Activated B cell treated with CpG ODN at 0.5 μM for 24 hours (primary cell): ENCODE measurements around the gene DMRTC2. TPM values are rescaled to one million over a fixed set of nuclear protein-coding genes. Genes with fewer than 3 reads are reported as not detected.

Source experiments
- ATAC-seq: fragments of 200-7000 bp; cut with Tn5 transposase; one replicate; pipeline ENCODE4 v1.10.0; 2021; ENCODE audit warnings: low read depth, mild to moderate bottlenecking, moderate library complexity
- CTCF ChIA-PET: fragments of 350-600 bp; sonication (Branson Sonifier 250); formaldehyde crosslinking; loops from one replicate; lab custom pipeline; 2021; ENCODE audit warnings: antibody characterized with exemption; lab: Charles Lee
- POLR2A ChIA-PET: fragments of 350-600 bp; sonication (Branson Sonifier 250); formaldehyde crosslinking; loops from one replicate; lab custom pipeline; 2021; ENCODE audit warnings: antibody characterized with exemption; lab: Charles Lee
- DNase-seq: peaks from one replicate; pipeline ENCODE4 v3.0.0; 2022
- H3K27ac Mint-ChIP-seq: one replicate; pipeline ENCODE4 v1.8.0; 2020; ENCODE audit warnings: mixed read lengths
- H3K27me3 Mint-ChIP-seq: one replicate; pipeline ENCODE4 v1.8.0; 2021; ENCODE audit warnings: mixed read lengths
- H3K36me3 Mint-ChIP-seq: one replicate; pipeline ENCODE4 v1.8.0; 2021; ENCODE audit warnings: low read depth, mixed read lengths
- H3K4me1 Mint-ChIP-seq: one replicate; pipeline ENCODE4 v1.8.0; 2021; ENCODE audit warnings: mixed read lengths
- H3K4me3 Mint-ChIP-seq: one replicate; pipeline ENCODE4 v1.8.0; 2020; ENCODE audit warnings: mild to moderate bottlenecking, mixed read lengths
- H3K9me3 Mint-ChIP-seq: one replicate; pipeline ENCODE4 v1.8.0; 2020; ENCODE audit warnings: mixed read lengths
- intact Hi-C: fragments of 100-400 bp; cut with micrococcal nuclease; formaldehyde crosslinking; loops from one replicate; pipeline ENCODE4 v1.15.1; 2024
- total RNA-seq: library from RNA; stranded (reverse); gene quantifications from 2 replicates; pipeline ENCODE4 v1.2.3, GENCODE V29; 2022
- TF ChIP-seq, protein P1 (sequence below): fragments of 200-600 bp; IDR thresholded peaks from one replicate; pipeline ENCODE4 v1.8.0; 2022; ENCODE audit warnings: antibody characterized with exemption, mild to moderate bottlenecking

Gene DMRTC2
- total RNA-seq, 1 donor from 2014 or later: not detected

DNA sequence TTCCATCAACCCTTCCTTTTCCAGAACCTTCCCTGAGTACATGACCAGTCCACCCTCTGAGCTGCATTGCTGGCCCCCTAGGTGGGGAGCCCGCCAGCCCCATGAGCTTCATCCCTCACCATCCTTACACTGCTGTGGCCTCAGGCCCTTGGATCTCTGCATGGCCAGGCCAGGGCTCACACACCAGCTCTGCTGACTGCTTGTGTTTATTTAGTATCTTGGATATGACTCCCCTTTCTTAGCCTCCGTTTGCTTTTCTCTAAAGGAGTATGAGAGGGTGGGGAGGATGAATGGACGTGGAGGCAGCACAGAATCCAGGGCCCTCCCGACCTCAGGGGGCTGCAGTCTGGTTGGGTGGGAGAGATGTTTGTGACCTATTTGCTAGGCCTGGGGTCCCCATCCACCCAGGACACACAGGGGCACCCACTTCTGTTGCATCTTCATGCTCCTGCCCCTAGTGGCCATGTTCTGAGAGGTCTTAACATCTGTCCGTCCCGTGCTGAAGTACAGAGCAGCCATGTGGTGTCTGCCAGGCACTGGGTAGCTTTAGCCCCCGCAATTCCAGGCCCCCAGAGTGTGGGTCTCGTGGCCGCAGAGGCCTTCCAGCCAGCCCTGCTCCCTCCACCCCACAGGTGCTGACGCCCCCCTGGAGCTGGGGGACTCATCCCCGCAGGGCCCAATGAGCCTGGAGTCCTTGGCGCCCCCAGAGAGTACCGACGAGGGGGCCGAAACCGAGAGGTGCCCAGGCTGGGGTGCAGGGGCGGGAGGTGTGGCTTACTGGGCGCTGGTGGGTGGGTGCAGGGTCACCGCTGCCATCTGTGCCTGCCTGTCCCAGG, 51.1 kb downstream of the DMRTC2 start:
- Mint-ChIP-seq H3K9me3 (no peaks in the 10 kb centered on the region), H3K27ac (peak overlapping the region; percentile 57), H3K4me3 (no peak overlapping the region), H3K4me1 (peaks cover 13% of the 10 kb centered on the region), H3K36me3 (peaks cover 72% of the 10 kb centered on the region), H3K27me3 (no peaks in the 10 kb centered on the region)
- POLR2A ChIA-PET: interaction anchor here (1.5 to 1.6 kb wide), 2 partner anchors 12 to 16 kb away, joined by 4 to 6 read pairs; no protein-coding TSS in a partner anchor
- ATAC-seq (no peak), DNase-seq (no peak)
- TF ChIP-seq, protein P1, sequence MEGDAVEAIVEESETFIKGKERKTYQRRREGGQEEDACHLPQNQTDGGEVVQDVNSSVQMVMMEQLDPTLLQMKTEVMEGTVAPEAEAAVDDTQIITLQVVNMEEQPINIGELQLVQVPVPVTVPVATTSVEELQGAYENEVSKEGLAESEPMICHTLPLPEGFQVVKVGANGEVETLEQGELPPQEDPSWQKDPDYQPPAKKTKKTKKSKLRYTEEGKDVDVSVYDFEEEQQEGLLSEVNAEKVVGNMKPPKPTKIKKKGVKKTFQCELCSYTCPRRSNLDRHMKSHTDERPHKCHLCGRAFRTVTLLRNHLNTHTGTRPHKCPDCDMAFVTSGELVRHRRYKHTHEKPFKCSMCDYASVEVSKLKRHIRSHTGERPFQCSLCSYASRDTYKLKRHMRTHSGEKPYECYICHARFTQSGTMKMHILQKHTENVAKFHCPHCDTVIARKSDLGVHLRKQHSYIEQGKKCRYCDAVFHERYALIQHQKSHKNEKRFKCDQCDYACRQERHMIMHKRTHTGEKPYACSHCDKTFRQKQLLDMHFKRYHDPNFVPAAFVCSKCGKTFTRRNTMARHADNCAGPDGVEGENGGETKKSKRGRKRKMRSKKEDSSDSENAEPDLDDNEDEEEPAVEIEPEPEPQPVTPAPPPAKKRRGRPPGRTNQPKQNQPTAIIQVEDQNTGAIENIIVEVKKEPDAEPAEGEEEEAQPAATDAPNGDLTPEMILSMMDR: no peak
- intact Hi-C loops: no loop called here
- CTCF ChIA-PET: interaction anchor here (1.0 kb wide), 1 partner anchor 23 kb away, joined by 4 read pairs; no protein-coding TSS in a partner anchor

DNA sequence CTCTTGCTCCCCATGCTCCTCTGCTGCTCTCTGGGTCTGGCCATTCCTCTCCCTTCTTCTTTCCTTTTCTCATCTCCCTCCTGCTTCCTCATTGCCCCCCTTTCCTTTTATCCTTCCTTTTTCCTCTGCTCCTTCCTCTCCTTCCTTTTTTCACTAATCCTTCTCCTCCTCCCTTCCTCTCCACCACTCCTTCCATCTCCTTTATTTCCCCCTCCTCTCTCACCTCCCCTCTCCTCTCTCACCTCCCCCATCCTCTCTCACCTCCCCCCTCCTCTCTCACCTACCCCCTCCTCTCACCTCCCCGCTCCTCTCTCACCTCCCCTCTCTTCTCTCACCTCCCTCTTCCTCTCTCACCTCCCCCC, 51.7 kb downstream of the DMRTC2 start:
- ChIA-PET POLR2A (interaction anchor here (1.5 to 1.6 kb wide), 2 partner anchors 12 to 16 kb away, joined by 4 to 6 read pairs; no protein-coding TSS in a partner anchor), CTCF (no interaction called here)
- H3K27me3 Mint-ChIP-seq: no peaks in the 10 kb centered on the region
- TF ChIP-seq, protein P1: no peak
- intact Hi-C loops: no loop called here
- H3K36me3 Mint-ChIP-seq: peaks cover 70% of the 10 kb centered on the region
- no peak for ATAC-seq
- no peak overlapping the region for H3K27ac Mint-ChIP-seq
- H3K9me3 Mint-ChIP-seq: no peaks in the 10 kb centered on the region
- peaks cover 11% of the 10 kb centered on the region for H3K4me1 Mint-ChIP-seq
- DNase-seq: no peak
- no peak overlapping the region for H3K4me3 Mint-ChIP-seq

DNA sequence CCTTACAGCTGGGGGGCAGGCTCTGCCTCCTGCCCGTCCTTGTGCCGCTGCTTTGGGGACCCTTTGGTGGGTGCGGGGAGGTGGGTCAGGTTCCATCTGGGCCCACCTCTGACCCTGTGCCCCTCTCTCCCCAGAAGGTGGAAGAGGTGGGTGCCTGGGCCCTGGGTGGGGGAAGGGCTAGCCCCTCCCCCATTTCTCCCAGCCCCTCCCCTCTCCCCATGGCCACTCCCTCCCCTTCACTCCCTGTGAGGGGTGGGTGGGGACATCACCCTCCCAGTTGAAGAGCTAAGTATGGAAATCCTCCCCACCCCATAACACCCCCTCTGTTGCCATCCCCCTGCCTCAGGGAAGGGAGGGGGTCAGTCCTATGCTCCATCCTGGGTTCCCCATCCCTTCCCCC, 52.3 kb downstream of the DMRTC2 start:
- ATAC-seq (no peak), DNase-seq (no peak)
- Mint-ChIP-seq H3K4me1 (peaks cover 9% of the 10 kb centered on the region), H3K27me3 (no peaks in the 10 kb centered on the region), H3K27ac (no peak overlapping the region), H3K36me3 (peaks cover 71% of the 10 kb centered on the region), H3K4me3 (no peak overlapping the region), H3K9me3 (no peaks in the 10 kb centered on the region)
- TF ChIP-seq, protein P1: no peak
- CTCF ChIA-PET: no interaction called here
- intact Hi-C loops: no loop called here
- POLR2A ChIA-PET: interaction anchor here (0.7 kb wide), 1 partner anchor 25 kb away, joined by 5 read pairs; no protein-coding TSS in a partner anchor

DNA sequence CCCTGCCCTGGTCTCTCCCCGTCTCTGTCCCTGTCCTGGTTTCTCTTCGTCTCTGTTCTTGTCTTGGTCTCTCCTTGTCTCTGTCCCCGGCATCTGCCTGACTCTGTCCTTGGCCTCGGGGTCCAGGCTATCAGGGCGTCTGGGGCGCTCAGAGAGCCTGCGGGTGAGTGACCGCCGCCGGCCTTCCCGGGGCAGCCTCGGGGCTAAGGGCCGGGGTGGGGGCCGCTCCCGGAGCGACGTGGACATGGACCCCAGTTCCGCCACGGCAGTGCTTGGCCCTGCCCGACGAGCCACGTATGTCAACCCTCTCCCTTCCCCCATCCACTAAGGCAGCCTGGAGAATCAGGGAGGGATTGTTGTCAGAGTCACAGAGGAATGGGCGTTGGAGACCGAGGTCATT, 53.0 kb downstream of the DMRTC2 start:
- ATAC-seq (no peak), DNase-seq (no peak)
- Mint-ChIP-seq H3K27ac (no peak overlapping the region), H3K4me1 (peaks cover 8% of the 10 kb centered on the region), H3K9me3 (no peaks in the 10 kb centered on the region), H3K4me3 (no peak overlapping the region), H3K36me3 (peaks cover 75% of the 10 kb centered on the region), H3K27me3 (no peaks in the 10 kb centered on the region)
- CTCF ChIA-PET: no interaction called here
- POLR2A ChIA-PET: interaction anchor here (0.8 to 1.8 kb wide), 2 partner anchors 13 to 14 kb away, joined by 3 to 6 read pairs; no protein-coding TSS in a partner anchor
- intact Hi-C loops: no loop called here
- TF ChIP-seq, protein P1: no peak

DNA sequence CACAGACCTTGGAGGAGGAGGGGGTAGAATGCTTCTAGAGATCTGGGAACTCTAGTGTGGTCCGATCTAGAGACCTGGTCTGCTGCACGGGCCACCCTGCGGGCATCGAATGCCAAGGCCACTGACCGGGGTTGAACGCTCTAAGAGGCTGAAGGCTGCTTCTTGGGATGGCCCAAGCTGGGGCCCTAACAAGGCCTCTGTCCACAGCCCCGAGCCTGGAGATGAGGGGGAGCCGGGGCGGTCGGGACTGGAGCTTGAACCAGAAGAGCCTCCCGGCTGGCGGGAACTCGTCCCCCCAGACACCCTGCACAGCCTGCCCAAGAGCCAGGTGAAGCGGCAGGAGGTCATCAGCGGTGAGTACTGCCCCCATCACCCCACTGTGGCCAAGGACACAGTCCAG, 53.4 kb downstream of the DMRTC2 start:
- no peak for DNase-seq
- ChIA-PET CTCF (no interaction called here), POLR2A (interaction anchor here (0.8 to 1.8 kb wide), 2 partner anchors 13 to 14 kb away, joined by 3 to 6 read pairs; no protein-coding TSS in a partner anchor)
- H3K27me3 Mint-ChIP-seq: no peaks in the 10 kb centered on the region
- no peak for ATAC-seq
- peaks cover 6% of the 10 kb centered on the region for H3K4me1 Mint-ChIP-seq
- TF ChIP-seq, protein P1: no peak
- H3K36me3 Mint-ChIP-seq: peaks cover 76% of the 10 kb centered on the region
- no peaks in the 10 kb centered on the region for H3K9me3 Mint-ChIP-seq
- intact Hi-C loops: no loop called here
- H3K27ac Mint-ChIP-seq: no peak overlapping the region
- no peak overlapping the region for H3K4me3 Mint-ChIP-seq
